GM18520 (cell line): ENCODE measurements around the gene PSMD8.
"Not testable (repeated sequence)": the region's sequence is repeated elsewhere in the genome, so short reads cannot be mapped to it uniquely, and the experiment has no call there.

Experiments
- ATAC-seq: cut with Tn5 transposase; IDR thresholded peaks from one replicate; pipeline ENCODE4 v1.9.1; 2021; ENCODE audit not compliant: unreplicated experiment

Gene PSMD8

DNA sequence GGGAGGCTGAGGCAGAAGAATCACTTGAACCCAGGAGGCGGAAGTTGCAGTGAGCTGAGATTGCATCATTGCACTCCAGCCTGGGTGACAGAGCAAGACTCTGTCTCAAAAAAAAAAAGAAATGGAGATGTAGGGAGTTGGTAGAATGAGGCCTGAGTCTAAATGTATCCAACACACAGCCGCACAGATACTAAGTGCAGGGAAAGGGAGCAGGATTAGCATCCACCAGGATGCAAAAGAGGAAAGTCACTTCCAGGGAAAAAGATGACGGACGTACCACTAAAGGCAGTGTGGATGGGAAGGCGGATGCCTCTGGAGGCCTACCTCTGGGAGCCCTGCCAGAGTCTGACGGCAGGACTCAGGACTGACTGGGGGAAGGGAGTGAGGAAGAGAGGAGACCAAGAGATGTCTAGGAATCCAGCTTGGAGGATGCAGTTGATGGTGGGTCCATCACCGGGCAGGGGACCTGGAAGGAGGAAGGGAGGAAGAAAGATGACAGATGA, 35.3 kb downstream of the PSMD8 start:
- no peak for ATAC-seq

DNA sequence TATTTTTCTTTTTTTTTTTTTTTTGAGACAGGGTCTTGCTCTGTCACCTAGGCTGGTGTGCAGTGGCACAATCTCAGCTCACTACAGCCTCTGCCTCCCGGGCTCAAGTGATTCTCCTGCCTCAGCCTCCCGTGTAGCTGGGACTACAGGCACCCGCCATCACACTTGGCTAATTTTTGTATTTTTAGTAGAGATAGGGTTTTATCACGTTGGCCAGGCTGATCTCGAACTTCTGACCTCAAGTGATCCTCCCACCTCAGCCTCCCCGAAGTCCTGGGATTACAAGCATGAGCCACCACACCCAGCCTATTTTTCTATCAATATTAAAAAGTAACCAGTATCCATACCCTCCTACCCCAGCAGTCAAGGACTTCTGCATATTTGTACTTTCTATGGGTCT, 36.0 kb downstream of the PSMD8 start:
- ATAC-seq = not testable (repeated sequence)

GRCh38 chr19:38411041-38411712, 36.8 kb downstream of the PSMD8 start:
- no peak for ATAC-seq

DNA sequence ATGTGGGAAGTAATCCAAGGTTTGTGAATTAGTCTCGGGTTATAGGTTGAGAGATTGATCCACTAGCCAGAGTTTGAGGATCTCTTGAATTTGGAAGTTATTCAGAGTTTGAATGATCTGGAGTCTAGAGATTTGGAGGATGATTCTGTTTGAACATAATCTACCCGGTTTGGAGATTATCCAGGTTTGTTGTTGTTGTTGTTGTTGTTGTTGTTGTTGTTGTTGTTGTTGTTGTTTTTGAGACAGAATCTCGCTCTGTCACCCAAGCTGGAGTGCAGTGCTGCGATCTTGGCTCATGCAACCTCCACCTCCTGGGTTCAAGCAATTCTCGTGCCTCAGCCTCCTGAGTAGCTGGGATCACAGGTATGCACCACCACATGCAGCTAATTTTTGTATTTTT, 37.5 kb downstream of the PSMD8 start:
- ATAC-seq = not testable (repeated sequence)

GRCh38 chr19:38412491-38412890, 38.1 kb downstream of the PSMD8 start:
- ATAC-seq = no peak

DNA sequence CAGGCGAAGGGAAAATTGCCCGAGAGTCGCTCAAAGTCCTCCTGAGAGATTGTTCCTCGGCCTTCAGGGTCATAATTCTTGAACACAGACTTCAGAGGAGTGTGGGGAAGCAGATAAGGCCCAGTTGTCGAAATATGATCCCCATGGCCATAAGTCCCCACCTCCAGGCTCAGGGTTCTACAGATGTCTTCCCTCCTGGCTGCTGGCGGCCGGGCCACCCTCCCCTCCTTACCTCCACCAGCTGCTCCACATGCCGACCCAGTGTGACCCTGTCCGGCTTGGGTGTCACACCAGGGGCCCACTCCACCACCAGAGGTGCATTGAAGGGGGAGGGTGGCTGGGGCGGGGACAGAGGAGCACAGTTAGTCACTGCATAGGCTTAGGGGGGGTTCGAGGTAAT, 38.6 kb downstream of the PSMD8 start:
- no peak for ATAC-seq

DNA sequence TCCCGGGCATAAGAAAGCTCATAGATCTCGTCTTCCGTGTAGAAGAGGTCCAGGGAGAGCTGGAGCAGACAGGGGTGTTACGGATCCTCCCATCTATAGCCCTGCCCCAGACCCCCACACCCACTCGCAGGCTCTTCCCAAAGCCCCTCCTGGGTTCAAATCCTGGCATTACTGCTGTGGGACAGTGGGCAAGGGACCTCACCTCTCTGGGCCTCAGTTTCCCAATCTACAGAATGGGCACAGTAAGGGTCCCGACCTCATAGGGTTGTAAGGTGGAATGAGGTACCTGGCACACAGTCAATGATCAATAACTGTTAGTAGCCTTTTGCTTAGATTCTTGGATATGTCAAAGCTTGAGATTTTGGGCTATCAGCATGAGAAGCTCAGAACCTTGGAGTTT, 39.0 kb downstream of the PSMD8 start:
- no peak for ATAC-seq

DNA sequence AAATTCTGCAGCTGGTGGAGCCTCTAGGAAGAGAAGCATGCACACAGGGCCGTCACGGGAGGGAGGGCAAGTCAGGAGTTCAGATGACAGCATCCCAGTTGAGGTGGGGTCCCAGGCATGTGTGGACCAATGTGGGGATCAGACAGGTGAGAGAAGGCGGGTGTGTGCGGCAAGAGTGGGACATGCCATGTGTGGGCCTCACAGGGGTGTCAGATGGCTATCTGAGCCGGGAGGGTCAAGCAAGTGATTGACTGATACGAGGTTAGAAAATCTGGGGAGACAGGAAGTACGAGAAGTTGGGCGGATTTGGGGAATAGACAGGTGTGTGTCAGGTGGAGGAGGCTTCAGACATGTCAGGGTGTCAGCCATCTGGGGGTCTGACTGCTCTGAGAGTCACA, 42.8 kb downstream of the PSMD8 start:
- no peak for ATAC-seq

DNA sequence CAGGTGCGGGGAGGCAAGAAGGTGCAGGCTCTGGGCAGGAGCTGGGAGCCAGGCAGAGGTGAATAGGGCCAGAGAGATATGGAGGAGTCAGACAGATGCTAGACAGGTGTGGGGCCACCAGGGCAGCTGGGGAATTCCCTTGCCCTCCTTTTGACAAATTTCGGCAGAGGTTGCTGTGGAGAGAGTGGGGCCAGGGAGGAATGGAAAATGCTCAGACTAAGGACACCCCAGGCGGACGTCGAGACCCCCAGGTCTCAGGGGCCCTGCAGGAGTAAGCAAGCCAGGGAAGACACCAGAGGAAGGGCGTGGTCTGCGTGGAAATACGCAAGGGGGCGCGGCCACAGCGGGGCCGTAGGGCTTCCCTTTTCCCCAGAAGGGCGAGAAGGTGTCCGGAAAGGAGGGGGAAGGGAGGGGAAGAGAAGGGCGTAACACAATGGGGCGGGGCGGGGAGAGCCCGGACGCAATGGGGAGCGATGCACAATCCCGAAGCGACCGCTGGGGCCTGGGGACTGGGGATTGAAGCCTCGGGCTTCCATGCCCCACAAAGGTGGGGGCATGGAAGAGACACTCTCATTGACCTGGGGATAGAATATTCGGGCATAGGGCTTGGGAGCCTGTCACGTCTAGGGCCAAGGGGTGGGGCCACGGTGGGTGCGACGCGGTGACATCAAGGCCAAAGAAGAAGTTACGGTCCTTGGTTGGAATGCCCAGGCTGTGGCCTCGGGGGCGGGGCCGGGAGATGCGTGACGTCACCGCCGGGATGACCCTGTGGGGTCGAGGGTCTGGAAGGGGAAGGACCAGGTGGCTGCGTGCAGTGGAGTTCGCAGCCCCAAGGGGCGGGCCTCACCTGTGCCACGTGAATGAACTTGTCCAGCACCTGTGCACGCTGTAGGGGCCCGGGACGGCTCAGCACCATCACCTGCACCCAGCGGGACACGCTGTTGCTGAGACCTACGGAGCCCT, 43.5 kb downstream of the PSMD8 start:
- ATAC-seq = no peak

GRCh38 chr19:38420935-38421334, 46.6 kb downstream of the PSMD8 start:
- ATAC-seq = no peak

DNA sequence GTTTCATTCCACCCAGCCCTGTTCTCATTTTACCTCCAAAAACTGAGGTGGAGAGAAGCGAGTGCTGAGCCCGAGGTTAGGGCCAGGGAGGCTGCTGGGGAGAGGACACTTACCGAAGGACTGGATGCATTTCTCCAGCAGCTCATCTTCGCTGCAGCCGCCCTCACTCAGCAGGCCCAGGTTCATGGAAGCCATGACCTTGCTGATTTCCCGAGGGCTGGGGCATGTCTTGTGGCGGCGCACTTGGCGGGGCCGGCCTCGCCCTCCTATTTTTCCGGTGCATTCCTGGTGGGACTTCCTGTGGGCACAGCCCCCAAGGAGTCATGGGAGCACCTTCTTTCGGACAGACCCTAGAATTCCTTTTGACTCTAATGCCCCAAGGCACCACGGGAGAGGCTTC, 47.5 kb downstream of the PSMD8 start:
- no peak for ATAC-seq

DNA sequence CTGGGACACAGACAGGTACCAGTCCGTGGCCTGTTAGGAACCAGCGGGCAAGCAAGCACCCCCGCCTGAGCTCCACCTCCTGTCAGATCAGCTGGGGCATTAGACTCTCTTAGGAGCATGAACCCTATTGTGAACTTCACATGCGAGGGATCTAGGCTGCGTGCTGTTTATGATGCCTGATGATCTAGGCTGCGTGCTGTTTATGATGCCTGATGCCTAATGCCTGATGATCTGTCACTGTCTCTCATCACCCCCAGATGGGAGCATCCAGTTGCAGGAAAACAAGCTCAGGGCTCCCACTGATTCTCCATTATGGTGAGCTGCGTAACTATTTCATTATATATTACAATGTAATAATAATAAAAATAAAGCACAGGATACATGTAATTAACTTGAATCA, 48.1 kb downstream of the PSMD8 start:
- no peak for ATAC-seq

DNA sequence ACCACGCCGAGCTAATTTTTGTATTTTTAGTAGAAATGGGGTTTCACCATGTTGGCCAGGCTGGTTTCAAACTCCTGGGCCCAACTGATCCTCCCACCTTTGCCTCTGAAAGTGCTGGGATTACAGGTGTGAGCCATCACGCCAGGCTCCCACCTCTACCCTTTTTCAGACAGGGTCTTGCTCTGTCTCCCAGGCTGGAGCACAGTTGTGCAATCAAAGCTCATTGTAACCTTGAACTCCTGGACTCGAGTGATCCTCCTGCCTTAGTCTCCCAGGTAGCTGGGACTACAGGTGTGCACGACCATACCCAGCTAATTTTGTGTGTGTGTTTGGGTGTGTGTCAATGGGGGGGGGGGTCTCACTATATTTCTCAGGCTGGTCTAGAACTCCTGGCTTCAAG, 49.9 kb downstream of the PSMD8 start:
- no peak for ATAC-seq

- ATAC-seq = no peak
Measured at GRCh38 chr19:38425222-38425809, 50.9 kb downstream of the PSMD8 start.

- ATAC-seq = no peak
Measured at GRCh38 chr19:38425810-38426466, 51.6 kb downstream of the PSMD8 start, which contains the start of gene RASGRP4. Gene RASGRP4 (minus strand): TSS chr19:38426219. CDS start chr19:38426091, 128 bp downstream.

DNA sequence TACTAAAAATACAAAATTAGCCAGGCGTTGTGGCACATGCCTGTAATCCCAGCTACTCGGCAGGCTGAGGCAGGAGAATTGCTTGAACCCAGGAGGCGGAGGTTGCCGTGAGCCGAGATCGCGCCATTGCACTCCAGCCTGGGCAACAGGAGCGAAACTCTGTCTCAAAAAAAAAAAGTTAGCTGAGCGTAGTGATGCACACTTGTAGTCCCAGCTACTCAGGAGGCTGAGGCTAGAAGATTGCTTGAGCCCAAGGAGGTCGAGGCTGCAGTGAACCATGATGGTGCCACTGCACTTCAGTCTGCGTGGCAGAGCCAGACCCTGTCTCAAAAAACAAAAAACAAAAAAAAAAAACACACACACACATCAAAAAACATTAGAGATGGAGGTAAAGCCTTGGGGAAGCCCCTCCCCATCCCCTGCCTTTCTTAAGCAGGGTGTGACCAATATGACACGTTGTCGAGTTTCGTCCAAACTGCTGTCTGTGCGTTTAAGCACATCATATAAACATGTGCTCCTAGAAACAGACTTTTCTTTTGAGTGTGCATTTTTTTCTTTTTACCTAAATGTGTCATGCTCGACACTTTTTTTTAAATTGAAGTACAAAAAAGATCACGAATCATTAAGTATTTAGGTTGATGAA, 52.8 kb downstream of the PSMD8 start:
- peak; percentile 48 for ATAC-seq

DNA sequence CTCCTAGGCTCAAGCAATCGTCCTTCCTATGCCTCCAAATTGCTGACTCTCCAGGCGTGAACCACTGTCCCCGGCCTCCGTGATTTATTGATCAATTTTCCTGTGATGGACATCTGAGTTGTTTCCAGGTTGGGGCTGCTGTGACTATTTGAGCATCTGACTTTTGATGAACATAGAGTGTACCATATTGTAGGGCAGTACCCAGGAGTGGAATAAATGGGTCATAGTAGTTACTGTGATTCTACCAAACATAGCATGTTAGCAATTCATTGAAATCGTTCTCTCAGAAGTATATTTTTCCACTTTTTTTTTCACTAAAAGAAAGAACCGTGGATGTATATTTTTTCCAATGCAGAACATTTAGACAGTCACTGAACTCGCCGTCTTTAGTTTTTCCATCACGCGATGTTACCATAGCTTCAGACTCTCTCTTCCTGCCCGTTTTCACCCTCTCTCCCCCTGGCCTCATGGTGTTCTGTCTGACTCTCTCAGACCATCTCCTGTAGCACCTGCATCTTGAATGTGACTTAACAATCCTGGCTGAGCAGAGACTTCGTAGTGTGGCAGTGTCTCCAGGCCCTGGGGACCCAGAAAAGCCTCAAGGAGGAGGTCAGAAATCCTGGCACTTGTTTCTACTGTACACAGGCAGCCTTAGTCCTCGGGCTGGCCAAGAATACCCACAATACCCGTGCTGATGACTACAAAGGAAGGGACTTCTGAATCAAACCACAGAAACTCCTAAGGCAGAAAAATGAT, 54.9 kb downstream of the PSMD8 start:
- ATAC-seq = no peak

DNA sequence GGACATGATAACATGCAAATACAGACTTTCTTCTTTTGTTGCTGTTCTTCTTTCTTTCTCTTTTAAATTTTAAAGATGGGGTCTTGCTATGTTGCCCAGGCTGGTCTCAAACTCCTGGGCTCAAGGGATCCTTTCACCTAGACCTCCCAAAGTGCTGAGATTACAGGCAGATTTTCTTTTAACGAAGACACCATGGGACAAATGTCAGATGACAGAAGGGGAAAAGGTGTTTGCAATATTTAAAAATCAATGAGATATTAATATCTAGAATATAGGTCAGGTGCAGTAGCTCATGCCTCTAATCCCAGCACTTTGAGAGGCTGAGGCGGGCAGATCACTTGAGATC, 55.4 kb downstream of the PSMD8 start:
- ATAC-seq = no peak

GRCh38 chr19:38430931-38431330, 56.6 kb downstream of the PSMD8 start:
- ATAC-seq = no peak

GRCh38 chr19:38433268-38433733, 58.9 kb downstream of the PSMD8 start, which contains the start of gene RYR1:
Gene RYR1 (plus strand): TSS chr19:38433691. CDS start chr19:38433830, 139 bp downstream.
- no peak for ATAC-seq
